HG03439 (cell line): Measurements from ENCODE around the gene GIPC1.
A peak's percentile ranks its signal among the peaks of the same experiment; 100 is the strongest.

Source experiments
- ATAC-seq: cut with Tn5 transposase; IDR thresholded peaks from one replicate; pipeline ENCODE4 v1.9.1; 2021; ENCODE audit warnings: mild to moderate bottlenecking, moderate library complexity; ENCODE audit not compliant: unreplicated experiment

The GIPC1 gene

GRCh38 chr19:14439014-14439413, 56.9 kb downstream of the GIPC1 start:
- no peak for ATAC-seq

DNA sequence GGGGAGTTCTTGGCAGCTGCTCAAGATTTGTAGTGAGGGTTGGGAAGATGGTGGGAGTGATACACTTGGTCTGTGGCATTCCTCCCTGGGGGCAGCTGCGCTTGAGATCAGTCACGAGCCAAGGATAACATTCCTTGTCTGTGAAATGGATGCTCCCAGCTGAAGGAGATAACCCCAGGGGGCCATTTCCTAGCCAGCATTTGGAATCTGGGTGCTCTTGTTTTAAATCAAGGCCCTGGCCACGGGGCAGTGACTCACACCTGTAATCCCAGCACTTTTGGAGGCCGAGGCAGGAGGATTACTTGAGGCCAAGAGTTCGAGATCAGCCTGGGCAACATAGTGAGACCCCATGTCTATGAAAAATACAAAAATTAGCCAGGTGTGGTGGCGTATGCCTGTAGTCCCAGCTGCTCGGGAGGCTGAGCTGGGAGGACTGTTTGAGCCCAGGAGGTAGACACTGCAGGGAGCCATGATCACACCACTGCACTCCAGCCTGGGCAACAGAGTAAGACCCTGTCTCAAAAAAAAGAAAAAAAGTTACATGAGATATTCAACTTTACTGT, 58.3 kb downstream of the GIPC1 start:
- ATAC-seq = no peak

- ATAC-seq = no peak
Measured at GRCh38 chr19:14435320-14436050, 60.4 kb downstream of the GIPC1 start.

- no peak for ATAC-seq
Measured at GRCh38 chr19:14434543-14435319, 61.2 kb downstream of the GIPC1 start.

DNA sequence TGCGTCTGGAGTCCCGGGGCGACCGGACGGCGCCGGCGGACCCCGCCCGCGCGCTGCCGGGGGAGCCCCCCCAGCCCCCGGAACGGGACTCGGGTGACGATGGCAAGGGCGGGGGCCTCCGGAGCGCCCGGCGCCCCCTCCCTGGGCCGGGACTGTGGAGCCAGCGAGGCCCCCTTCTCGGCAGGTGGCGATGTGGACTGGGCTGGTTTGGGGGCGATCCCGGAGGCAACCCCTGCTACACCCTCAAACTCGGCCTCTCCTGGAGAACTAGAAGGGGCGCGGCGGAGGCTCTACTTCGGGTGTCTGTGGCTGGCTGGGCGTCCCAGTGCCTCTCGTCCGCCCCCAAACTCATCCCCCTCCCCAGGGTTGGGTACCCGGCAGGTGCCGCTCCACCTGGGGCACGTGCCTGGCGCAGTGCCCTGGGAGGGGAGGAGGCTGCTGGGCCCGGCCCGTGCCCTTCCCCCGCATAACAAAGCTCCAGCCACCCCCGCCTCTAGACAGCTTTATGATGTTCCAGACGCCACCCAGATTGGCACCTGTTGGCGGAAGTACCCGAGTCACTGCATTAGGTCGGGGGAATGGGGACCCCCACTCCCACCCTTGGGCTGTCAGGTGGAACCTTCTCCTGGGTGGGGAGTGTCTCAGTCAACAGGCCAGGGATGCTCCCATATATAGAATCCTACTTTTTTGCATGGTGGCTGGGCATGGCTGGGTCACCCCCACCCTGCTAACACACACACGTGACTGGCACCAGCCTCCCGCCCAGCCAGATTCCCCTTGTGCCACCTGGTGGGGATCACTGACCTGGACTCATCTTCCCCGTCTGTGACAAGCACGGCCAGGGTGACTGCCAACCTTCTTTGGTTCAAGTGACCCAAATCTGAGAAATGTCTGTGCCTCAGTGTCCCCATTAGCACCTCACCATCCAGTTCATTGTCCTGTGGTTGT, 62.1 kb downstream of the GIPC1 start:
- ATAC-seq = peak; percentile 14

DNA sequence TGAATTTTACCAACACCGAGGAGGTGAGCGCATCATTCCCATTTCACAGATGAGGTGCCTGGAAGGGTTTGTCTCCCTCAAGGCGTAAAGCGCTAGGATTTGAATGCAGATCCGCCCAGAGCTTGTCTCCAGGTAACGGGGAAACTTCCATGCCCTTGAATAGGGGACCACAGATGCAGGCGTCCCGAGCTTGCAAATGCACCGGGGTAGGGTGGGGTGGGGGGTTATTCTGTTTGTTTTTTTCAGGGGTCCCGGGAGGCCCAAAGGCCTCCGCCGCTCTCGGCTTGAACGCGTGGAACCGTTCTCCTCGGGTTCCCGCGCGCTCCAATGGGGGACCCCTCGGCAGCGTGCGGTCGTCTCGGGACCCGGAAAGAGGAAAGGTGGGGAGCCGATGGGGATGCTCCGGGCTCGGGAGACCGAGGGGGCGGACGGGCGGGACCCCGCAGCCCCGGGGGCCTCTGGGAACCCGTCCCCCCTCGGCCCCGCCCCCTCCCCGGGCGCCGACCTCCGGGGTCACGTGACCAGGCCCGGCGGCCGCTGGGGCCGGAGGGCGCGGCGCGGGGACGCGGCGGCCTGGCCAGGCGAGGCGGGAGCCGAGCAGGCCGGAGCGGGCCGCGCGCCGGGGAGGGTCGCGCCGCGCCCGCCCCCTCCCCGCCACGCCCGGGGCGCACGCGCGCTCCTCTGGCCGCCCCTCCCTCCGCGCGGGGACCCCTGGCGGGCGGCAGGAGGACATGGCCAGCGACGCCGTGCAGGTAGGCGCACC, 63.0 kb downstream of the GIPC1 start, which contains the start of gene PKN1:
Gene PKN1 (plus strand): TSS at position 516 of the 763 bp plus-strand sequence. CDS start 216 bp downstream, at position 732.
- ATAC-seq = peak; percentile 45

GRCh38 chr19:14430712-14431111, 65.2 kb downstream of the GIPC1 start:
- ATAC-seq = no peak

GRCh38 chr19:14428882-14429416, 67.0 kb downstream of the GIPC1 start:
- no peak for ATAC-seq
